ENCODE data around the gene ZNF594.

ZNF594 gene

DNA sequence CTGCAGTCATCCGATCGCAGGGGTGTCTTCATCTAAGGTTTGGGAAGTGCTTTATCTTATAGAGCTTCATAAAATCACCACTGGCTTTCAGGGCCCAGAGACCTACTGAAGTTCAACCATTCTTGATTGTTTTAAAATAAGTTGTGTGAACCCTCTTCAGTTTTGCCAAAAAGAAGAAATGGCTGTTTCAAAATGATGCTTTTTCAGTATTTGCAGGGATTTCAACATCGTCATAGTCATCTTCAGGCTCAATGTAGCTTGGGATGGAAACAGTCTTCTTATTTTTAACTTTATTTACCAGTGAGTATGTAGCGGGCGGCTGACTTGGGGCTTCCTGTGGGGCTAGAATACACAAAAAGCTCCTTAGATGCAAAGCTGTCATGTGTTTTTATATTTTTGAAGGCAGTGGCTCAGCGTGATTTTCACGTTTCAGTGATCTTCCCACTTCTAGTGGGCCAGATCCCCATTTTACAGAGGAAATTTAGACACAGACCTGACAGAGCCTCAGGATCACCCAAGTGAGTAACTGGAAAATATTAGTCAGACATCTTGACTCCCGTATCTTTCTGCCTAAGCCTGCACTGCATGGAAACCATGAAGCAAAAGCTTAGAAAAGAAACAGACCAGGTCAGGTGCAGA lies 19.1 kb upstream of the ZNF594 start:
- Histone ChIP-seq H3K9ac (ENCODE audit: low read depth, low read length, poor library complexity, severe bottlenecking) (no peak overlapping the region), H3K4me3 (ENCODE audit: low read length, poor library complexity, severe bottlenecking) (no peak overlapping the region), H3K36me3 (ENCODE audit: insufficient read depth, low read length) (no peaks in the 10 kb centered on the region), H3K4me2 (ENCODE audit: low read depth, low read length, poor library complexity, severe bottlenecking) (no peak overlapping the region), H3K27me3 (ENCODE audit: insufficient read depth, low read length, poor library complexity, severe bottlenecking) (no peaks in the 10 kb centered on the region), H3K4me1 (ENCODE audit: insufficient read depth, low read length, poor library complexity, severe bottlenecking) (no peaks in the 10 kb centered on the region), H3K79me2 (ENCODE audit: insufficient read depth, low read length) (no peaks in the 10 kb centered on the region), H3F3A (ENCODE audit: low read depth) (no peaks in the 10 kb centered on the region), H3K9me2 (replicated peaks; ENCODE audit: low read depth, low read length) (no peaks in the 10 kb centered on the region), H2AFZ (ENCODE audit: low read length) (no peak overlapping the region), H3K9me3 (ENCODE audit: insufficient read depth, low read depth, low read length) (no peaks in the 10 kb centered on the region), H4K20me1 (ENCODE audit: insufficient read depth, low read length, poor library complexity, severe bottlenecking) (no peaks in the 10 kb centered on the region)
- TF ChIP-seq CTCF (conservative IDR thresholded peaks at IDR 0.05; ENCODE audit: low read length) (no peak), EZH2phosphoT487 (IDR thresholded peaks at IDR 0.05; ENCODE audit: borderline replicate concordance) (no peak)

DNA sequence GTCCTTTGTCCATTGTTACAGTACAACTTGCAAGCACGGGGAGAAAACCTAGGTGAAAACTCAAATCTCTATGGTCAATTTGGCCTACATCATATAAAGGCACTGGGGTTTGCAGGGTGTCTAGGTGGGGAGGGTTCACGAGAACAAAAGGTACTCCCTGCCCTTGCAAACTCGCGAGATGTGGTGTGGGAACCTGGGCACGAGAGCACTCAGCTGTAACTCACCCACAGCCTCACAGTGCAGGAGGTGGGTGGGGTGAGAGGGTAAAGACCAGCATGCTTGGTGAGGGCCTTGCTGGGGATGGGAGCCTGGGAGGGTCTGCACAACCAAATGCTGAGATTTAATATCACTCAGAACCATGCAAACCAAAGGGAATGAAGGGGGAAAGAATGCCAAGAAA lies 18.4 kb upstream of the ZNF594 start:
- Histone ChIP-seq H3K4me2 (ENCODE audit: low read depth, low read length, poor library complexity, severe bottlenecking) (no peak overlapping the region), H3K27me3 (ENCODE audit: insufficient read depth, low read length, poor library complexity, severe bottlenecking) (no peaks in the 10 kb centered on the region), H3F3A (ENCODE audit: low read depth) (no peaks in the 10 kb centered on the region), H4K20me1 (ENCODE audit: insufficient read depth, low read length, poor library complexity, severe bottlenecking) (no peaks in the 10 kb centered on the region), H3K4me3 (ENCODE audit: low read length, poor library complexity, severe bottlenecking) (no peak overlapping the region), H3K9me2 (replicated peaks; ENCODE audit: low read depth, low read length) (no peaks in the 10 kb centered on the region), H3K36me3 (ENCODE audit: insufficient read depth, low read length) (no peaks in the 10 kb centered on the region), H2AFZ (ENCODE audit: low read length) (no peak overlapping the region), H3K79me2 (ENCODE audit: insufficient read depth, low read length) (no peaks in the 10 kb centered on the region), H3K4me1 (ENCODE audit: insufficient read depth, low read length, poor library complexity, severe bottlenecking) (no peaks in the 10 kb centered on the region), H3K9me3 (ENCODE audit: insufficient read depth, low read depth, low read length) (no peaks in the 10 kb centered on the region), H3K9ac (ENCODE audit: low read depth, low read length, poor library complexity, severe bottlenecking) (no peak overlapping the region)
- TF ChIP-seq EZH2phosphoT487 (IDR thresholded peaks at IDR 0.05; ENCODE audit: borderline replicate concordance) = no peak
- TF ChIP-seq CTCF (conservative IDR thresholded peaks at IDR 0.05; ENCODE audit: low read length) = no peak

DNA sequence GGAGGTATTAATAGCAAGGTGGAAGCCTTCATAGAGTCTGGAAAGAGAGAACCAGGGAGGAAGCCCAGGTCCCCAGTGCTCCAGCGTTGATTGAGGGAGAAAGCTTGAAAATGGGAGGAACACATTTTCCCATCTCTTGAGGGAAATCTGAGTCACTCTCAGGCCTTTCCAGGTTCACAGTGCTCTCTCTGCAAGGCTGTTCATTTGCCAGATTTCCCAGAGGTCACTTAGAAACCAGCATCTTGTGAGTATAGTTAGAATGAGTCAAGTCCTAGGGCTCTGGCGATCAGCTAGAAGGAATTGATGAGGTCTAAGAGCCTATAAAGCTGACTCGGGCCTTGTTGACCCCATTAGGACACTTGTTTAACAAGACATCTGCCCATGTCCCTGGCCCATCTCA lies 17.7 kb upstream of the ZNF594 start:
- Histone ChIP-seq H3K79me2 (ENCODE audit: insufficient read depth, low read length) (no peaks in the 10 kb centered on the region), H3K9me3 (ENCODE audit: insufficient read depth, low read depth, low read length) (no peaks in the 10 kb centered on the region), H3K4me2 (ENCODE audit: low read depth, low read length, poor library complexity, severe bottlenecking) (no peak overlapping the region), H4K20me1 (ENCODE audit: insufficient read depth, low read length, poor library complexity, severe bottlenecking) (no peaks in the 10 kb centered on the region), H3K4me1 (ENCODE audit: insufficient read depth, low read length, poor library complexity, severe bottlenecking) (no peaks in the 10 kb centered on the region), H3K9me2 (replicated peaks; ENCODE audit: low read depth, low read length) (no peaks in the 10 kb centered on the region), H3K27me3 (ENCODE audit: insufficient read depth, low read length, poor library complexity, severe bottlenecking) (no peaks in the 10 kb centered on the region), H3K36me3 (ENCODE audit: insufficient read depth, low read length) (no peaks in the 10 kb centered on the region), H2AFZ (ENCODE audit: low read length) (no peak overlapping the region), H3K4me3 (ENCODE audit: low read length, poor library complexity, severe bottlenecking) (no peak overlapping the region), H3F3A (ENCODE audit: low read depth) (no peaks in the 10 kb centered on the region), H3K9ac (ENCODE audit: low read depth, low read length, poor library complexity, severe bottlenecking) (no peak overlapping the region)
- TF ChIP-seq EZH2phosphoT487 (IDR thresholded peaks at IDR 0.05; ENCODE audit: borderline replicate concordance) = no peak
- no peak for TF ChIP-seq CTCF (conservative IDR thresholded peaks at IDR 0.05; ENCODE audit: low read length)

All from Loucy (cell line).